Activated T-helper 2 cell treated with anti-CD3 and anti-CD28 coated beads, Interferon-gamma antibody, Interleukin-2, Interleukin-4, amounts not matched to agents 10 μg/mL and 5 μg/mL and 100 μg/mL, durations not matched to agents 14 hours and 24 hours and 36 hours (primary cell): Measurements from ENCODE around the gene LIM2. TPM values are rescaled to one million over a fixed set of nuclear protein-coding genes. Genes with fewer than 3 reads are reported as not detected.

Experiments
- DNase-seq: peaks from one replicate; pipeline ENCODE4 v3.0.0; 2021; ENCODE audit warnings: low spot score
- H3K27ac Mint-ChIP-seq: one replicate; pipeline ENCODE4 v1.8.0; 2021; ENCODE audit warnings: mixed read lengths
- H3K27me3 Mint-ChIP-seq: one replicate; pipeline ENCODE4 v1.8.0; 2021; ENCODE audit warnings: low read depth, mixed read lengths
- H3K36me3 Mint-ChIP-seq: one replicate; pipeline ENCODE4 v1.8.0; 2021; ENCODE audit warnings: low read depth, mixed read lengths
- H3K4me1 Mint-ChIP-seq: one replicate; pipeline ENCODE4 v1.8.0; 2021; ENCODE audit warnings: low read depth, mixed read lengths
- H3K4me3 Mint-ChIP-seq: one replicate; pipeline ENCODE4 v1.8.0; 2021; ENCODE audit warnings: low read depth, mild to moderate bottlenecking, moderate library complexity, mixed read lengths
- H3K9me3 Mint-ChIP-seq: one replicate; pipeline ENCODE4 v1.8.0; 2021; ENCODE audit warnings: mixed read lengths
- intact Hi-C: fragments of 100-400 bp; cut with micrococcal nuclease; formaldehyde crosslinking; loops from one replicate; pipeline ENCODE4 v1.15.1; 2023
- total RNA-seq: library from RNA; stranded (reverse); gene quantifications from 2 replicates; pipeline ENCODE4 v1.2.3, GENCODE V29; 2022

The LIM2 gene
- total RNA-seq, 1 donor from 2014 or later: not detected

- H3K27ac Mint-ChIP-seq: peak overlapping the region; percentile 76
- no peaks in the 10 kb centered on the region for H3K27me3 Mint-ChIP-seq
- no peaks in the 10 kb centered on the region for H3K36me3 Mint-ChIP-seq
- intact Hi-C loops: no loop called here
- H3K4me3 Mint-ChIP-seq: peak overlapping the region; percentile 30
- H3K4me1 Mint-ChIP-seq: peaks cover 44% of the 10 kb centered on the region
- no peaks in the 10 kb centered on the region for H3K9me3 Mint-ChIP-seq
- DNase-seq: no peak
Observed at GRCh38 chr19:51391073-51391611, 3.4 kb upstream of the LIM2 start.

GRCh38 chr19:51389143-51389542 is 1.4 kb upstream of the LIM2 start:
- Mint-ChIP-seq H3K27me3 (no peaks in the 10 kb centered on the region), H3K4me1 (peaks cover 36% of the 10 kb centered on the region), H3K4me3 (no peak overlapping the region), H3K27ac (no peak overlapping the region), H3K36me3 (no peaks in the 10 kb centered on the region), H3K9me3 (no peaks in the 10 kb centered on the region)
- DNase-seq: no peak
- intact Hi-C loops: no loop called here

- Mint-ChIP-seq H3K27me3 (no peaks in the 10 kb centered on the region), H3K27ac (no peak overlapping the region), H3K4me1 (peaks cover 23% of the 10 kb centered on the region), H3K9me3 (no peaks in the 10 kb centered on the region), H3K36me3 (no peaks in the 10 kb centered on the region), H3K4me3 (no peak overlapping the region)
- no peak for DNase-seq
- intact Hi-C loops: no loop called here
Observed at GRCh38 chr19:51386882-51387520, 773 bp downstream of the LIM2 start.

GRCh38 chr19:51382004-51382403 is 5.8 kb downstream of the LIM2 start:
- Mint-ChIP-seq H3K9me3 (no peaks in the 10 kb centered on the region), H3K4me3 (no peak overlapping the region), H3K27me3 (no peaks in the 10 kb centered on the region), H3K36me3 (peaks cover 6% of the 10 kb centered on the region), H3K4me1 (peaks cover 16% of the 10 kb centered on the region), H3K27ac (no peak overlapping the region)
- intact Hi-C loops: no loop called here
- no peak for DNase-seq

- Mint-ChIP-seq H3K27ac (peak overlapping the region; percentile 4), H3K4me1 (peaks cover 29% of the 10 kb centered on the region), H3K27me3 (no peaks in the 10 kb centered on the region), H3K9me3 (no peaks in the 10 kb centered on the region), H3K4me3 (no peak overlapping the region), H3K36me3 (peaks cover 7% of the 10 kb centered on the region)
- no peak for DNase-seq
- intact Hi-C loops: no loop called here
Observed at GRCh38 chr19:51380379-51380778, 7.4 kb downstream of the LIM2 start.

GRCh38 chr19:51377422-51377821 is 10.4 kb downstream of the LIM2 start:
- Mint-ChIP-seq H3K4me3 (no peak overlapping the region), H3K4me1 (peaks cover 55% of the 10 kb centered on the region), H3K27me3 (no peaks in the 10 kb centered on the region), H3K9me3 (no peaks in the 10 kb centered on the region), H3K36me3 (peaks cover 15% of the 10 kb centered on the region), H3K27ac (no peak overlapping the region)
- DNase-seq: no peak
- intact Hi-C loops: no loop called here

- Mint-ChIP-seq H3K27ac (peak overlapping the region; percentile 94), H3K27me3 (no peaks in the 10 kb centered on the region), H3K4me1 (peaks cover 64% of the 10 kb centered on the region), H3K36me3 (peaks cover 25% of the 10 kb centered on the region), H3K4me3 (peak overlapping the region; percentile 83), H3K9me3 (no peaks in the 10 kb centered on the region)
- DNase-seq: no peak
- intact Hi-C loops: no loop called here
Observed at GRCh38 chr19:51375504-51376221, 12.1 kb downstream of the LIM2 start.

- Mint-ChIP-seq H3K4me1 (peaks cover 65% of the 10 kb centered on the region), H3K27me3 (no peaks in the 10 kb centered on the region), H3K36me3 (peaks cover 37% of the 10 kb centered on the region), H3K4me3 (peak within 1 kb of the TSS; percentile 84), H3K9me3 (no peaks in the 10 kb centered on the region), H3K27ac (peak within 1 kb of the TSS; percentile 94)
- DNase-seq: peak; percentile 72
- intact Hi-C loops: loop anchor here (1.0 to 2.0 kb wide), 2 partner anchors 21 to 68 kb away; no protein-coding TSS in a partner anchor
Observed at GRCh38 chr19:51372649-51373504, 14.9 kb downstream of the LIM2 start, which contains the start of gene NKG7. Gene NKG7 (minus strand): TSS chr19:51372654. CDS start chr19:51372535, 119 bp downstream.

GRCh38 chr19:51372021-51372648 is 15.6 kb downstream of the LIM2 start:
- Mint-ChIP-seq H3K36me3 (peaks cover 37% of the 10 kb centered on the region), H3K27ac (peak overlapping the region; percentile 94), H3K9me3 (no peaks in the 10 kb centered on the region), H3K27me3 (no peaks in the 10 kb centered on the region), H3K4me1 (peaks cover 65% of the 10 kb centered on the region), H3K4me3 (peak overlapping the region; percentile 84)
- no peak for DNase-seq
- intact Hi-C loops: loop anchor here (2.0 kb wide), 1 partner anchor 69 kb away; no protein-coding TSS in a partner anchor

GRCh38 chr19:51371186-51371690 is 16.5 kb downstream of the LIM2 start:
- intact Hi-C loops: no loop called here
- DNase-seq: no peak
- Mint-ChIP-seq H3K27me3 (no peaks in the 10 kb centered on the region), H3K4me3 (peak overlapping the region; percentile 84), H3K27ac (peak overlapping the region; percentile 94), H3K9me3 (no peaks in the 10 kb centered on the region), H3K36me3 (peaks cover 40% of the 10 kb centered on the region), H3K4me1 (peaks cover 58% of the 10 kb centered on the region)

GRCh38 chr19:51370230-51370629 is 17.5 kb downstream of the LIM2 start:
- intact Hi-C loops: no loop called here
- H3K4me3 Mint-ChIP-seq: peak overlapping the region; percentile 84
- no peaks in the 10 kb centered on the region for H3K9me3 Mint-ChIP-seq
- peaks cover 53% of the 10 kb centered on the region for H3K4me1 Mint-ChIP-seq
- peak overlapping the region; percentile 94 for H3K27ac Mint-ChIP-seq
- no peak for DNase-seq
- no peaks in the 10 kb centered on the region for H3K27me3 Mint-ChIP-seq
- peaks cover 46% of the 10 kb centered on the region for H3K36me3 Mint-ChIP-seq
